GM23248 (cell line): ENCODE data around the gene NEU2. TPM values are rescaled to one million over a fixed set of nuclear protein-coding genes. Genes with fewer than 3 reads are reported as not detected.

Experiments
- DNase-seq: peaks from one replicate; pipeline ENCODE4 v3.0.0-alpha.2; 2015
- H2AFZ ChIP-seq: fragments of 200-600 bp; sonication (generic); 2 replicates; pipeline ENCODE4 v1.6.1; 2016; ENCODE audit warnings: antibody characterized with exemption
- H3F3A ChIP-seq: fragments of 200-600 bp; sonication (generic); 2 replicates; pipeline ENCODE4 v1.6.1; 2016; ENCODE audit warnings: mild to moderate bottlenecking, antibody characterized with exemption, mixed run types; ENCODE audit not compliant: insufficient read depth
- H3K27ac ChIP-seq: fragments of 200-600 bp; sonication (generic); 2 replicates; pipeline ENCODE4 v1.5.1; 2016; ENCODE audit warnings: mild to moderate bottlenecking
- H3K27me3 ChIP-seq: fragments of 200-600 bp; sonication (generic); replicated peaks from 2 replicates; pipeline ENCODE4 v1.6.1; 2016; ENCODE audit warnings: mild to moderate bottlenecking; ENCODE audit not compliant: insufficient read depth
- H3K36me3 ChIP-seq: fragments of 200-600 bp; sonication (generic); 2 replicates; pipeline ENCODE4 v1.6.1; 2016; ENCODE audit warnings: low read depth, mild to moderate bottlenecking
- H3K4me1 ChIP-seq: fragments of 200-600 bp; sonication (generic); 2 replicates; pipeline ENCODE4 v1.6.1; 2016; ENCODE audit warnings: mild to moderate bottlenecking; ENCODE audit not compliant: insufficient read depth
- H3K4me2 ChIP-seq: fragments of 200-600 bp; sonication (generic); one replicate; pipeline ENCODE4 v1.6.1; 2016; ENCODE audit warnings: mild to moderate bottlenecking; ENCODE audit not compliant: unreplicated experiment
- H3K4me3 ChIP-seq: fragments of 200-600 bp; sonication (generic); 2 replicates; pipeline ENCODE4 v1.5.1; 2016; ENCODE audit warnings: mild to moderate bottlenecking
- H3K79me2 ChIP-seq: fragments of 200-600 bp; sonication (generic); 2 replicates; pipeline ENCODE4 v1.6.1; 2016; ENCODE audit warnings: mild to moderate bottlenecking; ENCODE audit not compliant: insufficient read depth
- H3K9ac ChIP-seq: fragments of 200-600 bp; sonication (generic); 2 replicates; pipeline ENCODE4 v1.6.1; 2016; ENCODE audit warnings: mild to moderate bottlenecking
- H3K9me2 ChIP-seq: fragments of 200-600 bp; sonication (generic); 2 replicates; pipeline ENCODE4 v1.6.1; 2016; ENCODE audit warnings: mixed run types, mild to moderate bottlenecking, moderate library complexity; ENCODE audit not compliant: insufficient read depth
- H3K9me3 ChIP-seq: fragments of 200-600 bp; sonication (generic); one replicate; pipeline ENCODE4 v1.6.1; 2017; ENCODE audit warnings: low read depth
- H4K20me1 ChIP-seq: fragments of 200-600 bp; sonication (generic); 2 replicates; pipeline ENCODE4 v1.6.0; 2016; ENCODE audit not compliant: insufficient read depth
- EZH2 ChIP-seq: fragments of 200-600 bp; sonication (generic); IDR thresholded peaks from 2 replicates; pipeline ENCODE4 v1.6.1; 2018; ENCODE audit warnings: antibody characterized with exemption, mild to moderate bottlenecking; ENCODE audit not compliant: insufficient read depth, poor library complexity, severe bottlenecking
- EZH2phosphoT487 ChIP-seq: fragments of 200-600 bp; sonication (generic); IDR thresholded peaks from 2 replicates; pipeline ENCODE4 v1.6.1; 2018; ENCODE audit warnings: antibody characterized with exemption, moderate library complexity, mild to moderate bottlenecking, low read depth; ENCODE audit not compliant: insufficient read depth
- WGBS, 2 experiments: methylation state at CpG; one replicate each; pipeline ENCODE4 v1.1.6; 2015 to 2017; ENCODE audit warnings: low lambda C conversion rate in 2 of 2, low coverage in 1 of 2; ENCODE audit errors: missing lambda C conversion rate in 2 of 2; 5-methylcytosine and 5-hydroxymethylcytosine counted together
- in situ Hi-C: fragments of 300-500 bp; cut with MboI; formaldehyde crosslinking; loops from 2 replicates; pipeline ENCODE4 v1.15.0; 2020
- polyA plus RNA-seq: library from polyadenylated mRNA; unstranded; fragments of >200 nt; fragmentation: Nextera tagmentation; extraction: Ambion mirVana; gene quantifications from 2 replicates; pipeline ENCODE4 v1.2.1, GENCODE V29; 2016
- total RNA-seq: library from RNA; depleted of rRNA; stranded (reverse); fragments of >200 nt; shearing (Covaris generic); gene quantifications from 2 replicates; pipeline ENCODE4 v1.2.3, GENCODE V29; 2014

NEU2 gene
- total and polyA plus RNA-seq, 2 experiments from 2014 or later, result not detected

GRCh38 chr2:233011702-233012131 lies 20.8 kb upstream of the NEU2 start:
- Histone ChIP-seq H3K9ac (no peak overlapping the region), H3K4me3 (no peak overlapping the region), H4K20me1 (no peaks in the 10 kb centered on the region), H3K36me3 (no peaks in the 10 kb centered on the region), H3K9me3 (no peaks in the 10 kb centered on the region), H3K9me2 (no peaks in the 10 kb centered on the region), H3K4me2 (no peak overlapping the region), H3K27me3 (0 out of 2 replicates have a peak, but pooled peaks cover 5% of the 10 kb centered on the region), H3K27ac (no peak overlapping the region), H3K4me1 (no peaks in the 10 kb centered on the region), H2AFZ (no peak overlapping the region), H3F3A (no peaks in the 10 kb centered on the region), H3K79me2 (no peaks in the 10 kb centered on the region)
- TF ChIP-seq EZH2, result no peak
- TF ChIP-seq EZH2phosphoT487, result no peak
- 55 to 67% methylated on average over 1 of the region's 1 CpG for WGBS, 2 experiments
- in situ Hi-C loops, result no loop called here
- DNase-seq, result no peak

- Histone ChIP-seq H3K27ac (no peak overlapping the region), H3K4me1 (no peaks in the 10 kb centered on the region), H3K9me2 (no peaks in the 10 kb centered on the region), H3K9me3 (no peaks in the 10 kb centered on the region), H3K9ac (no peak overlapping the region), H3K4me3 (no peak overlapping the region), H4K20me1 (no peaks in the 10 kb centered on the region), H3K27me3 (0 out of 2 replicates have a peak, but pooled peaks cover 5% of the 10 kb centered on the region), H2AFZ (no peak overlapping the region), H3K79me2 (no peaks in the 10 kb centered on the region), H3K4me2 (no peak overlapping the region), H3K36me3 (no peaks in the 10 kb centered on the region), H3F3A (no peaks in the 10 kb centered on the region)
- in situ Hi-C loops, result no loop called here
- 51 to 56% methylated on average over 12 of the region's 12 CpGs for WGBS, 2 experiments
- no peak for TF ChIP-seq EZH2phosphoT487
- TF ChIP-seq EZH2, result no peak
- DNase-seq, result no peak
Measured at GRCh38 chr2:233012301-233012971, 20.0 kb upstream of the NEU2 start.

DNA sequence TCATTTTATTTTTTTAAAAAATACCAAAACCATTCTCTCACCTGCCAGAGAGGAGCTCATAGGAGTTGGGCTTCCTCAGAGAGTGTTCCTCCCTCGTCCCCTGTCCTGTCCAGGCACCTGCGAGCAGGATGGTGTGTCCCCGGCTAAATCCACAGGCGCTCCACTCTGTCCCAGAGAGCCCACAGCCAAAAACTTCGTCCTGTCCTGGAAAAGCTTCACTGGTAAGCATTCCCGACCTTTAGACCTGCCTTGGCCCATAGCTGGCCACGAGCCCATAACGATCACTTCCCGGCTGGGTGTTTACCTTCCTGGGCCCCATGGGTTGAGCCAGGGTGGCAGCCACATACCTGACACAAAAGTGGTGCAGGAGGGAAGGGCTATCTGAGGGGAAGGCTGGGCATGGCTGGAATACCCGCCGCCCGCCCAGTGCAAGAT lies 19.4 kb upstream of the NEU2 start, which contains the start of gene NGEF:
NGEF (minus strand) TSS at position 230 of the 435 bp plus-strand sequence. CDS start 38,366 bp downstream, outside the sequence.
- no peak within 1 kb of the TSS for H3K27ac ChIP-seq
- H2AFZ ChIP-seq, result no peak within 1 kb of the TSS
- no peaks in the 10 kb centered on the region for H3F3A ChIP-seq
- H3K27me3 ChIP-seq, result 0 out of 2 replicates have a peak, but pooled peaks cover 5% of the 10 kb centered on the region
- TF ChIP-seq EZH2phosphoT487 (no peak), EZH2 (no peak)
- no peak within 1 kb of the TSS for H3K9ac ChIP-seq
- in situ Hi-C loops, result no loop called here
- no peaks in the 10 kb centered on the region for H3K36me3 ChIP-seq
- H3K9me3 ChIP-seq, result no peaks in the 10 kb centered on the region
- H3K9me2 ChIP-seq, result no peaks in the 10 kb centered on the region
- 71 to 72% methylated on average over 12 of the region's 12 CpGs for WGBS, 2 experiments
- no peak within 1 kb of the TSS for H3K4me3 ChIP-seq
- no peaks in the 10 kb centered on the region for H4K20me1 ChIP-seq
- no peaks in the 10 kb centered on the region for H3K79me2 ChIP-seq
- H3K4me1 ChIP-seq, result no peaks in the 10 kb centered on the region
- no peak for DNase-seq
- no peak within 1 kb of the TSS for H3K4me2 ChIP-seq

- Histone ChIP-seq H3K4me1 (no peaks in the 10 kb centered on the region), H4K20me1 (no peaks in the 10 kb centered on the region), H3K79me2 (no peaks in the 10 kb centered on the region), H3K4me3 (no peak overlapping the region), H3F3A (no peaks in the 10 kb centered on the region), H3K9ac (no peak overlapping the region), H3K4me2 (no peak overlapping the region), H3K27me3 (0 out of 2 replicates have a peak, but pooled peaks cover 5% of the 10 kb centered on the region), H3K27ac (no peak overlapping the region), H3K9me3 (no peaks in the 10 kb centered on the region), H2AFZ (no peak overlapping the region), H3K36me3 (no peaks in the 10 kb centered on the region), H3K9me2 (no peaks in the 10 kb centered on the region)
- DNase-seq, result no peak
- WGBS, 2 experiments, result 39 to 52% methylated on average over 1 of the region's 1 CpG
- no peak for TF ChIP-seq EZH2phosphoT487
- TF ChIP-seq EZH2, result no peak
- in situ Hi-C loops, result no loop called here
Measured at GRCh38 chr2:233013650-233014049, 18.8 kb upstream of the NEU2 start.
